DND-41 (cell line): Measurements from ENCODE around the gene COX20.

Experiments used
- CTCF ChIP-seq: IDR thresholded peaks from 2 replicates; pipeline ENCODE4 v1.5.1; 2012; ENCODE audit warnings: borderline replicate concordance, low read length, moderate library complexity, mild to moderate bottlenecking; ENCODE audit not compliant: poor library complexity, severe bottlenecking; ENCODE audit errors: extremely low read depth
- EZH2 ChIP-seq: IDR thresholded peaks from 3 replicates; pipeline ENCODE4 v1.6.1; 2012; ENCODE audit warnings: borderline replicate concordance, low read depth, mild to moderate bottlenecking, moderate library complexity, low read length, inconsistent platforms; ENCODE audit not compliant: severe bottlenecking

DNA sequence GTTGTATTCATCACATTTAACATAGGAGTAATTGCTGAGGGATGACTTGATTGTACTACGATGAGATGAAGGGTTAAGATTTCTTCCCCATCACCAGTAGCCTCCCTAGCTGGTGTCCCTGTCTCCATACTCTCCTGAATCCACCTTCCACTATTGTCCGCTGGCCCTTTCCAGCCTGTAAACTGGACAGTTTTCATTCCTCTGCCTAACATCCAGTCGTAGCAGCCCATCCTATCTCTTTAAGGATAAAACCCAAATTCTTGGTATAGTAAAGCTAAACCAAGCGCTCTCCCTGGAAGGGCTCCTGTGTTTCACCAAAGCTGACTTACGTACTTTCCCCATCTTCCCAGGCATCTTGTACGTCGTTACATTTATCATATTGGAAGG is 670 bp downstream of the COX20 start:
- TF ChIP-seq EZH2 (no peak), CTCF (no peak)
